HG03571 (cell line): Measurements from ENCODE around the gene AK8.

ENCODE experiments used
- ATAC-seq: cut with Tn5 transposase; IDR thresholded peaks from one replicate; pipeline ENCODE4 v1.9.1; 2021; ENCODE audit not compliant: unreplicated experiment

Gene AK8

GRCh38 chr9:132861666-132862065, 16.4 kb downstream of the AK8 start:
- ATAC-seq = no peak

- ATAC-seq = no peak
Measured at GRCh38 chr9:132858751-132859150, 19.3 kb downstream of the AK8 start.

- ATAC-seq = no peak
Measured at GRCh38 chr9:132857616-132858342, 20.3 kb downstream of the AK8 start.

GRCh38 chr9:132857031-132857430, 21.1 kb downstream of the AK8 start:
- no peak for ATAC-seq

- no peak for ATAC-seq
Measured at GRCh38 chr9:132855904-132856303, 22.2 kb downstream of the AK8 start.

GRCh38 chr9:132854832-132855231, 23.3 kb downstream of the AK8 start:
- ATAC-seq = no peak

GRCh38 chr9:132853482-132853881, 24.6 kb downstream of the AK8 start:
- no peak for ATAC-seq

- no peak for ATAC-seq
Measured at GRCh38 chr9:132849185-132849706, 28.8 kb downstream of the AK8 start.

GRCh38 chr9:132846918-132847515, 31.1 kb downstream of the AK8 start:
- ATAC-seq = no peak

GRCh38 chr9:132846109-132846917, 31.8 kb downstream of the AK8 start:
- ATAC-seq = no peak

GRCh38 chr9:132842124-132843044, 35.7 kb downstream of the AK8 start:
- ATAC-seq = no peak

GRCh38 chr9:132840980-132841379, 37.1 kb downstream of the AK8 start:
- ATAC-seq = no peak

- ATAC-seq = no peak
Measured at GRCh38 chr9:132838291-132838690, 39.8 kb downstream of the AK8 start.

- ATAC-seq = no peak
Measured at GRCh38 chr9:132837501-132838286, 40.4 kb downstream of the AK8 start.

GRCh38 chr9:132834343-132834742, 43.7 kb downstream of the AK8 start:
- ATAC-seq = no peak

GRCh38 chr9:132833550-132834121, 44.4 kb downstream of the AK8 start:
- ATAC-seq = no peak

GRCh38 chr9:132832171-132832881, 45.8 kb downstream of the AK8 start:
- no peak for ATAC-seq

- no peak for ATAC-seq
Measured at GRCh38 chr9:132828201-132828770, 49.8 kb downstream of the AK8 start.

- ATAC-seq = no peak
Measured at GRCh38 chr9:132827366-132827765, 50.7 kb downstream of the AK8 start.
